ENCODE results near the gene SIN3B. TPM values are rescaled to one million over a fixed set of nuclear protein-coding genes. Genes with fewer than 3 reads are reported as not detected.

The SIN3B gene
- total and polyA plus RNA-seq, 9 of the 15 experiments (the other 6 are each of a cell fraction or from before 2014, with no cell fraction given) = 0.51 to 34.2 (median 14.3) TPM

- peak; percentile 50; the same call in 1 of the 2 replicates for TF ChIP-seq ZC3H4 (CRISPR knock-in tag; IDR thresholded peaks at IDR 0.05; ENCODE audit: borderline replicate concordance)
- TF ChIP-seq TAF15 (IDR thresholded peaks at IDR 0.05; ENCODE audit: low read depth, low read length) = no peak
- TF ChIP-seq ETV1 (tag; conservative IDR thresholded peaks at IDR 0.05; ENCODE audit: low read depth) = no peak
- 0 out of 2 replicates have a peak, but pooled peaks have one; percentile 31 for TF ChIP-seq GATAD2A (IDR thresholded peaks at IDR 0.05)
- TF ChIP-seq ZNF277 (CRISPR knock-in tag; IDR thresholded peaks at IDR 0.05; ENCODE audit: borderline replicate concordance) = no peak
- no peak for TF ChIP-seq IFI16 (CRISPR knock-in tag; IDR thresholded peaks at IDR 0.05)
- peak; percentile 80 for TF ChIP-seq FUS (optimal IDR thresholded peaks at IDR 0.05; ENCODE audit: low read depth, low read length)
- TF ChIP-seq KHSRP (IDR thresholded peaks at IDR 0.05) = no peak
- no peak for TF ChIP-seq ZNF224 (CRISPR knock-in tag; IDR thresholded peaks at IDR 0.05)
- TF ChIP-seq ZNF398 (CRISPR knock-in tag; IDR thresholded peaks at IDR 0.05) = no peak
- TF ChIP-seq SMAD3 (CRISPR knock-in tag; conservative IDR thresholded peaks at IDR 0.05) = no peak
- no peak for TF ChIP-seq ESRRA (IDR thresholded peaks at IDR 0.05; ENCODE audit: borderline replicate concordance, low read depth)
- TF ChIP-seq OTX1 (CRISPR knock-in tag; IDR thresholded peaks at IDR 0.05) = 0 out of 2 replicates have a peak, but pooled peaks have one; percentile 7
- no peak for TF ChIP-seq CHAMP1 (IDR thresholded peaks at IDR 0.05)
- no peak for TF ChIP-seq ATF1 (CRISPR knock-in tag; IDR thresholded peaks at IDR 0.05)
- peak; percentile 36 for TF ChIP-seq ATF1 (tag; IDR thresholded peaks at IDR 0.05)
- no peak for TF ChIP-seq NBN (IDR thresholded peaks at IDR 0.05; ENCODE audit: low read depth)
- TF ChIP-seq MBD2 (IDR thresholded peaks at IDR 0.05; ENCODE audit: borderline replicate concordance, low read depth) = 0 out of 2 replicates have a peak, but pooled peaks have one; percentile 26
- no peak for TF ChIP-seq MBD1 (CRISPR knock-in tag; IDR thresholded peaks at IDR 0.05)
Observed at GRCh38 chr19:16896146-16897028, 67.2 kb downstream of the SIN3B start (continued).
